C4-2B (cell line): Measurements from ENCODE around the gene OR10T2.

Experiments used
- CTCF ChIP-seq: fragments of 450-650 bp; conservative IDR thresholded peaks from 2 replicates; pipeline ENCODE4 v1.5.1; 2017; ENCODE audit warnings: mild to moderate bottlenecking
- ZFX ChIP-seq: fragments of 450-650 bp; IDR thresholded peaks from 2 replicates; pipeline ENCODE4 v1.6.1; 2017

GRCh38 chr1:158366783-158367182 lies 32.5 kb downstream of the OR10T2 start:
- TF ChIP-seq CTCF (no peak), ZFX (no peak)
